ENCODE results near the gene CMPK1. TPM values are rescaled to one million over a fixed set of nuclear protein-coding genes. Genes with fewer than 3 reads are reported as not detected.

CMPK1 gene
- total RNA-seq, 1 experiment from 2014 or later: 28.7 TPM

DNA sequence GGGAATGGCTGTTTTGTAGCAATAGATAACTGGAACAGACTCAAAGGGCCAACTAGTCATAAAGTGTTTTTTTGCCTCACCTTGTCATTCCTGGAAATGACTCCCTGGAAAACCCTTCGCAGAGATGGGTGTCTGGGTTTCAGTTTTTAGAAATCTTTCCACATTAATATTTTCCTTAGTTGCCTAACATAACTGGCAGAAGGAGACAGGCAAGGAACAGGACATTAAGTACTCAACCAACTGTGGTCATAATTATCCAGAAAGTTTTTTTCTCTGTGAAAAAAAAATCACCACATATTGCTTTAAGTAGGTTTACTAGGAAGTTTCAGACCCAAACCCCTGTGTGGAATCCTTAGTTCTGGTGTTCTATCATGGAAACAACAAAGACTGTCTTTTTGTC, 3.4 kb upstream of the CMPK1 start:
- peaks cover 6 to 8% of the 10 kb centered on the region in 2 experiments for H3K4me1 Mint-ChIP-seq
- Histone ChIP-seq H2BK15ac (ENCODE audit: low read depth, low read length) (no peak overlapping the region), H2BK5ac (ENCODE audit: insufficient read length, low read length) (no peak overlapping the region), H3K79me1 (ENCODE audit: insufficient read depth, low read depth, low read length, poor library complexity, severe bottlenecking) (no peaks in the 10 kb centered on the region), H3K4me2 (ENCODE audit: insufficient read depth, insufficient read length, low read length) (no peak overlapping the region), H2BK20ac (ENCODE audit: low read depth, low read length, poor library complexity, severe bottlenecking) (no peak overlapping the region), H3K9ac (ENCODE audit: extremely low read depth, insufficient read length, low read length) (no peak overlapping the region), H3K14ac (ENCODE audit: insufficient read depth, low read length) (no peak overlapping the region), H4K8ac (replicated peaks; ENCODE audit: insufficient read length, low read depth, low read length) (no peak overlapping the region), H4K20me1 (ENCODE audit: control insufficient read depth, insufficient read depth, insufficient read length) (no peaks in the 10 kb centered on the region), H2BK120ac (ENCODE audit: low read depth, low read length, poor library complexity, severe bottlenecking) (no peak overlapping the region), H3K23ac (ENCODE audit: insufficient read length, low read depth, low read length) (no peak overlapping the region), H3T11ph (ENCODE audit: low read length) (no peak overlapping the region), H3K4ac (ENCODE audit: low read depth, low read length) (no peak overlapping the region), H2AK5ac (ENCODE audit: insufficient read length, low read length) (no peak overlapping the region), H3K9me3 (ENCODE audit: control insufficient read depth, low read depth, low read length) (no peaks in the 10 kb centered on the region), H3K27me3 (ENCODE audit: insufficient read depth, low read length) (no peaks in the 10 kb centered on the region), H2AFZ (ENCODE audit: low read length) (no peak overlapping the region), H4K5ac (ENCODE audit: insufficient read length, low read depth, low read length) (no peak overlapping the region), H2BK12ac (ENCODE audit: insufficient read length, low read depth, low read length) (no peak overlapping the region), H3K18ac (ENCODE audit: insufficient read length, low read depth, low read length) (no peak overlapping the region), H3K4me1 (ENCODE audit: insufficient read depth, low read length) (peaks cover 2% of the 10 kb centered on the region; the same call in 1 of the 2 replicates), H4K91ac (ENCODE audit: insufficient read length, low read depth, low read length) (no peak overlapping the region), H3K27ac (ENCODE audit: insufficient read length, low read depth, low read length) (no peak overlapping the region), H3K56ac (ENCODE audit: insufficient read length, low read depth, low read length) (no peak overlapping the region), H3K23me2 (ENCODE audit: insufficient read length, low read depth, low read length, poor library complexity, severe bottlenecking) (peaks cover 7% of the 10 kb centered on the region), H3K79me2 (ENCODE audit: insufficient read depth, low read length) (no peaks in the 10 kb centered on the region; the same call in 1 of the 2 replicates)
- H3K36me3 Mint-ChIP-seq (ENCODE audit: insufficient read depth in 1 of 3, low read depth in 3 of 3): no peaks in the 10 kb centered on the region
- no peaks in the 10 kb centered on the region; a peak in 1 of 5 replicates for H3K9me3 Mint-ChIP-seq
- H3K27me3 Mint-ChIP-seq (ENCODE audit: low read depth): no peaks in the 10 kb centered on the region
- no CpG with 5 or more reads among the region's 1 CpG for WGBS (ENCODE audit: extremely low coverage, insufficient read length, low lambda C conversion rate)
- DNase-seq: no peak
- no peak overlapping the region for H3K27ac Mint-ChIP-seq
- TF ChIP-seq, protein P1, sequence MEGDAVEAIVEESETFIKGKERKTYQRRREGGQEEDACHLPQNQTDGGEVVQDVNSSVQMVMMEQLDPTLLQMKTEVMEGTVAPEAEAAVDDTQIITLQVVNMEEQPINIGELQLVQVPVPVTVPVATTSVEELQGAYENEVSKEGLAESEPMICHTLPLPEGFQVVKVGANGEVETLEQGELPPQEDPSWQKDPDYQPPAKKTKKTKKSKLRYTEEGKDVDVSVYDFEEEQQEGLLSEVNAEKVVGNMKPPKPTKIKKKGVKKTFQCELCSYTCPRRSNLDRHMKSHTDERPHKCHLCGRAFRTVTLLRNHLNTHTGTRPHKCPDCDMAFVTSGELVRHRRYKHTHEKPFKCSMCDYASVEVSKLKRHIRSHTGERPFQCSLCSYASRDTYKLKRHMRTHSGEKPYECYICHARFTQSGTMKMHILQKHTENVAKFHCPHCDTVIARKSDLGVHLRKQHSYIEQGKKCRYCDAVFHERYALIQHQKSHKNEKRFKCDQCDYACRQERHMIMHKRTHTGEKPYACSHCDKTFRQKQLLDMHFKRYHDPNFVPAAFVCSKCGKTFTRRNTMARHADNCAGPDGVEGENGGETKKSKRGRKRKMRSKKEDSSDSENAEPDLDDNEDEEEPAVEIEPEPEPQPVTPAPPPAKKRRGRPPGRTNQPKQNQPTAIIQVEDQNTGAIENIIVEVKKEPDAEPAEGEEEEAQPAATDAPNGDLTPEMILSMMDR (conservative IDR thresholded peaks at IDR 0.05): no peak
- no peak overlapping the region for H3K4me3 Mint-ChIP-seq

Data from H9 (cell line).